Measurements from ENCODE around the gene PANK2.

DNA sequence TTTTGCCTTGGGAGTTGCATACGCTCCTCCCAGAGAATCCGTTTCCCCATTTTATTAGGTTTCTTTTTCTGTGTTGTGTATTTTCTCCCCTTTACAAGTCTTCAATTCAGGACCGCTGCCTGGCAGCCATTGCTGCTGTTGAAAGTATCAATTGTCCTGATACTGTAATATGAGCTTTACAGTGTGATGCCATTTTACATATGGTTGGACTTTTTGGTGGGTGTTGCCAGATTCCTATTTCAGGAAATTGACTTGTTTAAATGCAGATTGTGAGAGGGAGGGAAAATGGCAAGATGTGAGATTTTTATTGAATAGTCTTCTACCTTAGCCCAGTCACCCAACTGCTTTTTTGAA, 1.2 kb downstream of the PANK2 start:
- TF ChIP-seq CTCF (IDR thresholded peaks at IDR 0.05) (no peak), ZFX (IDR thresholded peaks at IDR 0.05; ENCODE audit: borderline replicate concordance) (no peak)

All from 22Rv1 (cell line).